GM18505 (cell line): ENCODE results near the gene CARNS1.

ENCODE experiments used
- ATAC-seq: cut with Tn5 transposase; IDR thresholded peaks from one replicate; pipeline ENCODE4 v1.9.1; 2021; ENCODE audit not compliant: unreplicated experiment
- POLR2A ChIP-seq: IDR thresholded peaks from 4 replicates; pipeline ENCODE4 v1.6.1; 2011; ENCODE audit warnings: borderline replicate concordance; ENCODE audit not compliant: insufficient read depth, insufficient read length; ENCODE audit errors: extremely low read depth

Gene CARNS1

GRCh38 chr11:67405688-67406339 is 9.7 kb upstream of the CARNS1 start:
- no peak for ATAC-seq

GRCh38 chr11:67406420-67406968 is 9.0 kb upstream of the CARNS1 start:
- no peak for TF ChIP-seq POLR2A

More at GRCh38 chr11:67405688-67406339, 9.7 kb upstream of the CARNS1 start:
- TF ChIP-seq POLR2A = no peak

GRCh38 chr11:67406969-67407687 is 8.3 kb upstream of the CARNS1 start:
- no peak for ATAC-seq
- TF ChIP-seq POLR2A = no peak

More at GRCh38 chr11:67406420-67406968, 9.0 kb upstream of the CARNS1 start:
- ATAC-seq = no peak

- TF ChIP-seq POLR2A = no peak
Measured at GRCh38 chr11:67407688-67408163, 7.8 kb upstream of the CARNS1 start.

GRCh38 chr11:67408437-67409200 is 6.9 kb upstream of the CARNS1 start:
- TF ChIP-seq POLR2A = no peak
- no peak for ATAC-seq

More at GRCh38 chr11:67407688-67408163, 7.8 kb upstream of the CARNS1 start:
- ATAC-seq = no peak

- no peak for ATAC-seq
- peak; percentile 65 for TF ChIP-seq POLR2A
Measured at GRCh38 chr11:67409261-67409666, 6.2 kb upstream of the CARNS1 start.

- no peak for TF ChIP-seq POLR2A
- ATAC-seq = no peak
Measured at GRCh38 chr11:67409781-67410368, 5.6 kb upstream of the CARNS1 start.

- peak; percentile 30 for TF ChIP-seq POLR2A
- ATAC-seq = no peak
Measured at GRCh38 chr11:67410369-67410831, 5.1 kb upstream of the CARNS1 start.

GRCh38 chr11:67410984-67411784 is 4.3 kb upstream of the CARNS1 start:
- TF ChIP-seq POLR2A = peak; percentile 32

GRCh38 chr11:67411785-67412152 is 3.7 kb upstream of the CARNS1 start:
- no peak for ATAC-seq

More at GRCh38 chr11:67410984-67411784, 4.3 kb upstream of the CARNS1 start:
- no peak for ATAC-seq

GRCh38 chr11:67412495-67413179 is 2.8 kb upstream of the CARNS1 start:
- ATAC-seq = no peak
- no peak for TF ChIP-seq POLR2A

More at GRCh38 chr11:67411785-67412152, 3.7 kb upstream of the CARNS1 start:
- no peak for TF ChIP-seq POLR2A

GRCh38 chr11:67413266-67413849 is 2.1 kb upstream of the CARNS1 start:
- no peak for ATAC-seq
- TF ChIP-seq POLR2A = no peak
